ENCODE data around the gene TSPY9.
"Not testable (repeated sequence)": the region's sequence is repeated elsewhere in the genome, so short reads cannot be mapped to it uniquely, and the experiment has no call there.

- not testable (repeated sequence) for TF ChIP-seq CTCF (IDR thresholded peaks at IDR 0.05; ENCODE audit: low read depth, low read length, poor library complexity, severe bottlenecking); EZH2phosphoT487 (IDR thresholded peaks at IDR 0.05; ENCODE audit: borderline replicate concordance, low read length)
Observed at GRCh38 chrY:9466655-9467054, 20.4 kb upstream of the TSPY9 start, which contains the start of gene TSPY1.
